Vagina (tissue), 2 donors: ENCODE results near the gene EWSR1.

Experiments used
- POLR2A ChIP-seq, 2 donors: fragments of 450-650 bp; IDR thresholded peaks; one replicate each; pipeline ENCODE4 v1.6.1; 2017; ENCODE audit warnings: antibody characterized with exemption in 2 of 2, mild to moderate bottlenecking in 2 of 2, moderate library complexity in 2 of 2
- POLR2AphosphoS5 ChIP-seq, 2 donors: sonication (generic); formaldehyde crosslinking; IDR thresholded peaks; one replicate each; pipeline ENCODE4 v1.9.0; 2017; ENCODE audit warnings: antibody characterized with exemption in 2 of 2, mild to moderate bottlenecking in 2 of 2, low read depth in 1 of 2; ENCODE audit not compliant: insufficient read depth in 1 of 2
- TF ChIP-seq, protein P1 (sequence below), 3 experiments: fragments of 450-650 bp in 2 of 3; fragments of 200-600 bp in 1 of 3; sonication (generic) in 1 of 3; IDR thresholded peaks; one replicate each; pipeline ENCODE4 v1.5.1; 2017 to 2019; ENCODE audit warnings: antibody characterized with exemption in 3 of 3, mild to moderate bottlenecking in 2 of 3, moderate library complexity in 2 of 3

- TF ChIP-seq POLR2AphosphoS5 (IDR thresholded peaks at IDR 0.05; ENCODE audit: insufficient read depth in 1 of 2, low read depth in 1 of 2): no peak
- TF ChIP-seq, protein P1, sequence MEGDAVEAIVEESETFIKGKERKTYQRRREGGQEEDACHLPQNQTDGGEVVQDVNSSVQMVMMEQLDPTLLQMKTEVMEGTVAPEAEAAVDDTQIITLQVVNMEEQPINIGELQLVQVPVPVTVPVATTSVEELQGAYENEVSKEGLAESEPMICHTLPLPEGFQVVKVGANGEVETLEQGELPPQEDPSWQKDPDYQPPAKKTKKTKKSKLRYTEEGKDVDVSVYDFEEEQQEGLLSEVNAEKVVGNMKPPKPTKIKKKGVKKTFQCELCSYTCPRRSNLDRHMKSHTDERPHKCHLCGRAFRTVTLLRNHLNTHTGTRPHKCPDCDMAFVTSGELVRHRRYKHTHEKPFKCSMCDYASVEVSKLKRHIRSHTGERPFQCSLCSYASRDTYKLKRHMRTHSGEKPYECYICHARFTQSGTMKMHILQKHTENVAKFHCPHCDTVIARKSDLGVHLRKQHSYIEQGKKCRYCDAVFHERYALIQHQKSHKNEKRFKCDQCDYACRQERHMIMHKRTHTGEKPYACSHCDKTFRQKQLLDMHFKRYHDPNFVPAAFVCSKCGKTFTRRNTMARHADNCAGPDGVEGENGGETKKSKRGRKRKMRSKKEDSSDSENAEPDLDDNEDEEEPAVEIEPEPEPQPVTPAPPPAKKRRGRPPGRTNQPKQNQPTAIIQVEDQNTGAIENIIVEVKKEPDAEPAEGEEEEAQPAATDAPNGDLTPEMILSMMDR (IDR thresholded peaks at IDR 0.05): no peak
- no peak for TF ChIP-seq POLR2A (IDR thresholded peaks at IDR 0.05)
Observed at GRCh38 chr22:29300467-29300806, 32.4 kb downstream of the EWSR1 start.
